Measurements from ENCODE around the gene UNC93B1.

Gene UNC93B1

GRCh38 chr11:68039526-68040086, 35.7 kb upstream of the UNC93B1 start:
- DNase-seq = no peak

- no peak for DNase-seq
Observed at GRCh38 chr11:68038718-68039525, 35.0 kb upstream of the UNC93B1 start, which contains the start of gene TCIRG1. TSS of gene TCIRG1 (plus strand) at chr11:68039025. CDS start at chr11:68041272, 2,247 bp downstream.

GRCh38 chr11:68038226-68038717, 34.4 kb upstream of the UNC93B1 start:
- DNase-seq = no peak

GRCh38 chr11:68037411-68038225, 33.7 kb upstream of the UNC93B1 start:
- peak; percentile 6 for DNase-seq

- DNase-seq = no peak
Observed at GRCh38 chr11:68036717-68037239, 32.9 kb upstream of the UNC93B1 start.

- DNase-seq = no peak
Observed at GRCh38 chr11:68036141-68036716, 32.3 kb upstream of the UNC93B1 start.

- no peak for DNase-seq
Observed at GRCh38 chr11:68035266-68035876, 31.5 kb upstream of the UNC93B1 start.

GRCh38 chr11:68033708-68034045, 29.8 kb upstream of the UNC93B1 start:
- DNase-seq = no peak

GRCh38 chr11:68032997-68033707, 29.3 kb upstream of the UNC93B1 start:
- DNase-seq = no peak

- no peak for DNase-seq
Observed at GRCh38 chr11:68032003-68032402, 28.1 kb upstream of the UNC93B1 start.

- no peak for DNase-seq
Observed at GRCh38 chr11:68031144-68031464, 27.2 kb upstream of the UNC93B1 start.

GRCh38 chr11:68030318-68031143, 26.6 kb upstream of the UNC93B1 start, which contains the start of gene NDUFS8:
TSS of gene NDUFS8 (plus strand) at chr11:68030681. CDS start at chr11:68032152, 1,471 bp downstream.
- DNase-seq = peak; percentile 97

GRCh38 chr11:68028802-68029545, 25.1 kb upstream of the UNC93B1 start:
- DNase-seq = no peak

- DNase-seq = no peak
Observed at GRCh38 chr11:68027667-68028066, 23.8 kb upstream of the UNC93B1 start.

GRCh38 chr11:68026391-68027105, 22.7 kb upstream of the UNC93B1 start:
- DNase-seq = no peak

- DNase-seq = no peak
Observed at GRCh38 chr11:68025047-68025446, 21.1 kb upstream of the UNC93B1 start.

GRCh38 chr11:68024508-68024907, 20.6 kb upstream of the UNC93B1 start:
- DNase-seq = no peak

GRCh38 chr11:68022531-68022930, 18.6 kb upstream of the UNC93B1 start:
- DNase-seq = no peak

- no peak for DNase-seq
Observed at GRCh38 chr11:68021167-68021787, 17.4 kb upstream of the UNC93B1 start.

Data from NCI-H1694 (cell line).